ENCODE data around the gene PLPP2.
"Not testable (repeated sequence)": the region's sequence is repeated elsewhere in the genome, so short reads cannot be mapped to it uniquely, and the experiment has no call there.

PLPP2 gene

DNA sequence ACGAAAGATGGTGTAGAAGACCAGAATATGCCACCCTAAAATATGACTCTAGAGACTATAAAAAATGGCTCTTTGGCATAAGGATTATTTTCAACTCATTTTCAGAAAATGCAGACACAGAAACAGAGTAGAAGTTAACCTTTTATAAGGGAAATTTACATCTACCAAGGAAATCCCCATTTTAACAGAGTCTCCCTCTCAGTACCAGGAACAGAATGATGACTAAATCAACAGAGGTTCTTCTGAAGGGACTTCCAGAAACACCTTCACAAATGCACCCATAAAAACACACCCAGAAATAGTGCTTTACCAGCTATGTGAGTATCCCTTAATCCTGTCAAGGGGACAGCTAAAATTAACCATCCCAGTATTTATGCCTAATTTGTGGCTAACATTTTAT lies 29.1 kb downstream of the PLPP2 start:
- no peak for DNase-seq

DNA sequence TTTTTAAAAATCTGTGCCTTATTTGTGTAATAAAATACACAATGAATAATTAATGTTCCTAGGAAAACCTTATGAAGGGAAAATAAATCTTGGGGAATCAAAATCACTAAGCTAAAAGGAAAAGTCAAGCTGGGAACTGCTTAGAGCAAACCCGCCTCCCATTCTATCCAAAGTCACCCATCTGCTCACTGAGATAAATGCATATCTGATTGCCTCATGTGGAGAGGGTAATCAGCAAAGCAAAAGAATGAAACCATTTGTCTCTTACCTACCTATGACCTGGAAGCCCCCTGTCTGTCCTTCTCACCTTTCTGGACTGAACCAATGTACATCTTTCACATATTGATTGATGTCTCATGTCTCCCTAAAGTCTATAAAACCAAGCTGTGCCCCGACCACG lies 34.4 kb downstream of the PLPP2 start:
- not testable (repeated sequence) for DNase-seq

DNA sequence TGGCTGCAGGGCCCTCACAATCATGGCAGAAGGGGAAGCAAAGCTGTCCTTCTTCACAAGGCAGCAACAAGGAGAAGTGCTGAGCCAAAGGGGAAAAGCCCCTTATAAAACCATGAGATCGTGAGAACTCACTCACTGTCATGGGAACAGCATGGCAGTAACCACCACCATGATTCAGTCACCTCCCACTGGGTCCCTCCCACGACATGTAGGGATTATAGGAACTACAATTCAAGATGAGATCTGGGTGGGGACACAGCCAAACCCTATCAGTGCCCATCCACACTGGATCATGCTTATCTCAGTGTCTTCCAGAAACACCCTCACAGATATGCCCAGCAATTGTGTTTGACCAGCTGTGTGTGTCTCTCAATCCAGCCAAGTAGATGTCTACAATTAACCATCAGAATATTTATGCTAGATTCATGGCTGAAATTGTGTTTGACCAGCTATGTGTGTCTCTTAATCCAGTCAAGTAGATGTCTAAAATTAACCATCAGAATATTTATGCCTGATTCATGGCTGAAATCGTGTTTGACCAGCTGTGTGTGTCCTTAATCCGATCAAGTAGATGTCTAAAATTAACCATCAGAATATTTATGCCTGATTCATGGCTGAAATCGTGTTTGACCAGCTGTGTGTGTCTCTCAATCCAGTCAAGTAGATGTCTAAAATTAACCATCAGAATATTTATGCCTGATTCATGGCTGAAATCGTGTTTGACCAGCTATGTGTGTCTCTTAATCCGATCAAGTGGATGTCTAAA lies 38.6 kb downstream of the PLPP2 start:
- not testable (repeated sequence) for DNase-seq

DNA sequence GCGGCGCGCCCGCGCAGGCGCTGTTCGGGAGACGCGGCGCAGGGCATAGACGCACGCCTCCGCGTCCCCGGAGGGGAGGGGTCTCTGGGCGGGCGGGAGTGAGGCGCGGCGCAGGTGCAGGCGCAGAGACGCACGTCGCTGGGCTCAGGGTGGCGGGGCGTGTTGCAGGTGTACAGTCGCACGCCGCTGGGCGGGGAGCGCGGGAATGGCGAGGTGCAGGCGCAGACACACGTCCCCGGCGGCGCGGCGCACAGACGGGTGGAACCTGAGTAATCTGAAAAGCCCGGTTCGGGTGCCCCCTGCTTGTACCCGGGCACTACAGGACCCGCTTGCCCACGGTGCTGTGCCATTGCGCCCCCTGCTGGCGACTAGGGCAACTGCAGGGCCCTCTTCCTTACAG lies 44.7 kb downstream of the PLPP2 start:
- no peak for DNase-seq

DNA sequence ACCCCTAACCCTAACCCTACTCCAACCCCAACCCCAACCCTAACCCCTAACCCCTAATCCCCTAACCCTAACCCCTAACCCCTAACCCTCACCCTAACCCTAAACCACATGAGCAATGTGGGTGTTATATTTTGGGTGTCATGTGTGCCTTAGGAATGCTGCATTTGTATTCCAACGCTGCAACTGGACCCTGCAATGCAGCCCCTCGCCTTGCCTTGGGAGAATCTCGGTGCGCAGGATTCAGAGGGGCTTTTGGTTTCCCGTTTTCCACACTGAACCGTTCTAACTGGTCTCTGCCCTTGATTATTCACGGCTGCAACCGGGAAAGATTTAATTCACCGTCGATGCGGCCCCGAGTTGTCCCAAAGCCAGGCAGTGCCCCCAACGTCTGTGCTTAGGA lies 45.3 kb downstream of the PLPP2 start:
- DNase-seq: not testable (repeated sequence)

DNA sequence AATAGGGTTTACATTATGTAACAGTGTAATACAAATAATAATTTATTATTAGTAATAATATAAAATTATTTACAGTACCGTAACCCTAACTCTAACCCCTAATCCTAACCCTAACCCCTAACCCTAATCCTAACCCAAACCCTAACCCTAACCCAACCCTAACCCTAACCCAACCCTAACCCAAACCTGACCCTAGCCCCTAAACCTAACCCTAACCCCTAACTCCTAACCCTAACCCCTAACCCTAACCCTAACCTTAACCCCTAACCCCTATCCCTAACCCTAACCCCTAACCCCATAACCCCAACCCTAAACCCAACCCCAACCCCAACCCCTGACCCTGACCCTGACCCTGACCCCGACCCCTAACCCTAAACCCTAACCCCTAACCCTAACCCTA lies 45.7 kb downstream of the PLPP2 start:
- DNase-seq: no peak
